ENCODE measurements around the gene PRR30. TPM values are rescaled to one million over a fixed set of nuclear protein-coding genes. Genes with fewer than 3 reads are reported as not detected.

The PRR30 gene
- total and polyA plus RNA-seq, 2 of the 4 experiments (the other 2 are of a cell fraction) = not detected

GRCh38 chr2:27131429-27131828, 7.8 kb downstream of the PRR30 start:
- CTCF ChIA-PET = no interaction called here
- no peak for ATAC-seq (ENCODE audit: low read depth)
- Histone ChIP-seq H2BK5ac (ENCODE audit: low read depth, low read length, poor library complexity, severe bottlenecking) (no peak overlapping the region), H3K4me3 (ENCODE audit: insufficient read depth, low read depth, low read length) (no peak overlapping the region), H4K20me1 (ENCODE audit: insufficient read depth, low read length) (peaks cover 15% of the 10 kb centered on the region), H3K18ac (ENCODE audit: low read depth, low read length) (no peak overlapping the region), H3K4ac (ENCODE audit: low read depth, low read length) (no peak overlapping the region), H3K36me3 (ENCODE audit: control insufficient read depth, insufficient read depth, low read length) (peaks cover 34% of the 10 kb centered on the region), H3K4me1 (ENCODE audit: control insufficient read depth, insufficient read depth, low read length) (peaks cover 9% of the 10 kb centered on the region), H4K91ac (ENCODE audit: insufficient read depth, low read depth, low read length) (no peak overlapping the region), H4K5ac (ENCODE audit: low read depth, low read length) (no peak overlapping the region), H2BK120ac (ENCODE audit: low read depth, low read length) (no peak overlapping the region), H3K9me1 (ENCODE audit: insufficient read depth, low read length) (peaks cover 14% of the 10 kb centered on the region), H3K4me2 (ENCODE audit: low read depth, low read length) (no peak overlapping the region), H2BK20ac (ENCODE audit: low read depth, low read length) (no peak overlapping the region), H3K14ac (replicated peaks; ENCODE audit: low read depth, low read length) (no peak overlapping the region), H4K8ac (ENCODE audit: low read depth in 2 of 2, low read length in 2 of 2) (no peak overlapping the region), H3K9me3 (ENCODE audit: control insufficient read depth, insufficient read depth, low read length) (no peaks in the 10 kb centered on the region), H2AK5ac (ENCODE audit: low read depth, low read length) (no peak overlapping the region), H3K27me3 (ENCODE audit: control insufficient read depth, insufficient read depth, low read length) (no peaks in the 10 kb centered on the region), H2BK15ac (ENCODE audit: low read depth, low read length) (no peak overlapping the region), H3K9ac (ENCODE audit: low read depth, low read length) (no peak overlapping the region), H3K79me1 (ENCODE audit: low read depth in 1 of 2, low read length in 2 of 2) (peaks cover 14 to 27% of the 10 kb centered on the region in 2 experiments), H3K23ac (ENCODE audit: low read depth, low read length) (no peak overlapping the region), H2AK9ac (replicated peaks; ENCODE audit: low read depth, low read length, poor library complexity) (no peak overlapping the region), H2AFZ (replicated peaks; ENCODE audit: low read length, poor library complexity) (no peak overlapping the region), H3K27ac (ENCODE audit: insufficient read depth, low read length) (no peak overlapping the region), H3K56ac (ENCODE audit: extremely low read depth, insufficient read depth, low read length) (no peak overlapping the region)
- no peak for TF ChIP-seq BHLHE40 (IDR thresholded peaks at IDR 0.05; ENCODE audit: low read depth, low read length)
- TF ChIP-seq, protein P1, sequence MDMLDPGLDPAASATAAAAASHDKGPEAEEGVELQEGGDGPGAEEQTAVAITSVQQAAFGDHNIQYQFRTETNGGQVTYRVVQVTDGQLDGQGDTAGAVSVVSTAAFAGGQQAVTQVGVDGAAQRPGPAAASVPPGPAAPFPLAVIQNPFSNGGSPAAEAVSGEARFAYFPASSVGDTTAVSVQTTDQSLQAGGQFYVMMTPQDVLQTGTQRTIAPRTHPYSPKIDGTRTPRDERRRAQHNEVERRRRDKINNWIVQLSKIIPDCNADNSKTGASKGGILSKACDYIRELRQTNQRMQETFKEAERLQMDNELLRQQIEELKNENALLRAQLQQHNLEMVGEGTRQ (IDR thresholded peaks at IDR 0.05; ENCODE audit: low read depth, low read length) = no peak
- dilution Hi-C loops (cut with HindIII; ENCODE audit: low sequenced_read_pairs, unreplicated experiment) (no loop called here), intact Hi-C loops (cut with micrococcal nuclease) (no loop called here), in situ Hi-C loops (cut with MboI; ENCODE audit: low sequenced_read_pairs) (no loop called here)
- WGBS, 2 experiments (ENCODE audit: extremely low coverage in 2 of 2, insufficient read length in 1 of 2) = 92% methylated on average over 7 of the region's 11 CpGs; no CpG with 5 or more reads in 1 of the 2 experiments
- POLR2A ChIA-PET (ENCODE audit: unreplicated experiment) = no interaction called here
- no peak for DNase-seq
- BruUV-seq (replicated peaks) = no TSS peak

All from IMR-90 (cell line).